Neural progenitor cell (in vitro differentiated cells): ENCODE measurements around the gene MRPL36. TPM values are rescaled to one million over a fixed set of nuclear protein-coding genes. Genes with fewer than 3 reads are reported as not detected.

Source experiments
- DNase-seq: peaks from one replicate; pipeline ENCODE4 v3.0.0-alpha.2; 2016; ENCODE audit warnings: low spot score
- H2AFZ ChIP-seq: fragments of 200-600 bp; sonication (generic); replicated peaks from 2 replicates; pipeline ENCODE4 v1.6.1; 2016; ENCODE audit warnings: antibody characterized with exemption
- H3F3A ChIP-seq: fragments of 200-600 bp; sonication (generic); 2 replicates; pipeline ENCODE4 v1.6.1; 2016; ENCODE audit warnings: antibody characterized with exemption, low read depth
- H3K27ac ChIP-seq: fragments of 200-600 bp; sonication (generic); 2 replicates; pipeline ENCODE4 v1.5.1; 2016; ENCODE audit warnings: mild to moderate bottlenecking
- H3K27me3 ChIP-seq: fragments of 200-600 bp; sonication (generic); 2 replicates; pipeline ENCODE4 v1.6.1; 2016; ENCODE audit warnings: mild to moderate bottlenecking, moderate library complexity
- H3K36me3 ChIP-seq: fragments of 200-600 bp; sonication (generic); 2 replicates; pipeline ENCODE4 v1.5.1; 2016
- H3K4me1 ChIP-seq: fragments of 200-600 bp; sonication (generic); 2 replicates; pipeline ENCODE4 v1.6.1; 2016; ENCODE audit warnings: mixed run types
- H3K4me2 ChIP-seq: fragments of 200-600 bp; sonication (generic); 2 replicates; pipeline ENCODE4 v1.6.1; 2016
- H3K4me3 ChIP-seq: fragments of 200-600 bp; sonication (generic); 2 replicates; pipeline ENCODE4 v1.5.1; 2016
- H3K79me2 ChIP-seq: fragments of 200-600 bp; sonication (generic); 2 replicates; pipeline ENCODE4 v1.6.1; 2016; ENCODE audit warnings: low read depth
- H3K9ac ChIP-seq: fragments of 200-600 bp; sonication (generic); 2 replicates; pipeline ENCODE4 v1.6.1; 2016
- H3K9me3 ChIP-seq: fragments of 200-600 bp; sonication (generic); 2 replicates; pipeline ENCODE4 v1.5.1; 2016; ENCODE audit warnings: low read depth
- H4K20me1 ChIP-seq: fragments of 200-600 bp; sonication (generic); 2 replicates; pipeline ENCODE4 v1.6.1; 2016; ENCODE audit warnings: low read depth
- H3K27ac Mint-ChIP-seq: 3 replicates; pipeline ENCODE4 v1.8.0; 2021; ENCODE audit warnings: mixed read lengths
- H3K27me3 Mint-ChIP-seq: 2 replicates; pipeline ENCODE4 v1.8.0; 2022; ENCODE audit warnings: low read depth, mild to moderate bottlenecking, inconsistent platforms, moderate library complexity, mixed read lengths; ENCODE audit not compliant: insufficient read depth
- H3K36me3 Mint-ChIP-seq: 3 replicates; pipeline ENCODE4 v1.8.0; 2021; ENCODE audit warnings: mixed read lengths
- H3K4me1 Mint-ChIP-seq: 3 replicates; pipeline ENCODE4 v1.8.0; 2021; ENCODE audit warnings: mixed read lengths
- H3K4me3 Mint-ChIP-seq: 3 replicates; pipeline ENCODE4 v1.8.0; 2021; ENCODE audit warnings: mild to moderate bottlenecking, moderate library complexity, mixed read lengths
- H3K9me3 Mint-ChIP-seq: 3 replicates; pipeline ENCODE4 v1.8.0; 2020; ENCODE audit warnings: mixed read lengths
- CTCF ChIP-seq: fragments of 200-600 bp; sonication (generic); IDR thresholded peaks from 2 replicates; pipeline ENCODE4 v1.5.1; 2017; ENCODE audit warnings: antibody characterized with exemption, mild to moderate bottlenecking
- EZH2 ChIP-seq: fragments of 200-600 bp; sonication (generic); IDR thresholded peaks from 2 replicates; pipeline ENCODE4 v1.6.1; 2017; ENCODE audit warnings: antibody characterized with exemption, mild to moderate bottlenecking, moderate library complexity
- EZH2phosphoT487 ChIP-seq: fragments of 200-600 bp; sonication (generic); IDR thresholded peaks from 2 replicates; pipeline ENCODE4 v1.6.1; 2017; ENCODE audit warnings: antibody characterized with exemption
- total RNA-seq: library from RNA; depleted of rRNA; stranded (reverse); fragments of >200 nt; gene quantifications from 2 replicates; pipeline ENCODE4 v1.2.3, GENCODE V29; 2015; ENCODE audit warnings: low replicate concordance

MRPL36 gene
- total RNA-seq, 1 donor from 2014 or later, result 22.2 TPM

GRCh38 chr5:1749346-1750124 is 50.1 kb downstream of the MRPL36 start:
- no peak for TF ChIP-seq EZH2
- no peak for TF ChIP-seq CTCF
- no peak for TF ChIP-seq EZH2phosphoT487

GRCh38 chr5:1748845-1749244 is 50.8 kb downstream of the MRPL36 start:
- H3K4me3 ChIP-seq, result no peak overlapping the region
- Mint-ChIP-seq H3K4me3 (no peak overlapping the region), H3K27ac (no peak overlapping the region), H3K9me3 (no peaks in the 10 kb centered on the region), H3K36me3 (no peaks in the 10 kb centered on the region), H3K27me3 (peaks cover 9% of the 10 kb centered on the region), H3K4me1 (no peaks in the 10 kb centered on the region)
- H3K27ac ChIP-seq, result no peak overlapping the region
- no peaks in the 10 kb centered on the region for H3K4me1 ChIP-seq
- no peaks in the 10 kb centered on the region for H3K9me3 ChIP-seq
- H3K9ac ChIP-seq, result no peak overlapping the region
- H4K20me1 ChIP-seq, result no peaks in the 10 kb centered on the region
- DNase-seq, result no peak
- no peak overlapping the region for H2AFZ ChIP-seq
- no peaks in the 10 kb centered on the region for H3K36me3 ChIP-seq
- no peaks in the 10 kb centered on the region for H3F3A ChIP-seq
- no peaks in the 10 kb centered on the region for H3K27me3 ChIP-seq
- TF ChIP-seq CTCF, result no peak
- no peak for TF ChIP-seq EZH2phosphoT487
- no peak for TF ChIP-seq EZH2
- H3K79me2 ChIP-seq, result no peaks in the 10 kb centered on the region
- no peak overlapping the region for H3K4me2 ChIP-seq

More at GRCh38 chr5:1749346-1750124, 50.1 kb downstream of the MRPL36 start:
- no peak overlapping the region for H3K27ac ChIP-seq
- Mint-ChIP-seq H3K27me3 (peaks cover 11% of the 10 kb centered on the region), H3K27ac (no peak overlapping the region), H3K4me3 (no peak overlapping the region), H3K9me3 (no peaks in the 10 kb centered on the region), H3K36me3 (no peaks in the 10 kb centered on the region), H3K4me1 (no peaks in the 10 kb centered on the region)
- H3K9ac ChIP-seq, result no peak overlapping the region
- DNase-seq, result no peak
- H3K4me2 ChIP-seq, result no peak overlapping the region
- no peaks in the 10 kb centered on the region for H3K36me3 ChIP-seq
- H3K79me2 ChIP-seq, result no peaks in the 10 kb centered on the region
- no peaks in the 10 kb centered on the region for H3K4me1 ChIP-seq
- H4K20me1 ChIP-seq, result no peaks in the 10 kb centered on the region
- no peak overlapping the region for H3K4me3 ChIP-seq
- no peaks in the 10 kb centered on the region for H3F3A ChIP-seq
- no peaks in the 10 kb centered on the region for H3K9me3 ChIP-seq
- H2AFZ ChIP-seq, result no peak overlapping the region
- no peaks in the 10 kb centered on the region for H3K27me3 ChIP-seq

Other genes with a start within 250 kb of the MRPL36 start
- 54.2 TPM in 2 replicates for gene NDUFS6, start 1.6 kb upstream of the MRPL36 start, total RNA-seq
- gene IRX4, start 83.1 kb upstream of the MRPL36 start, total RNA-seq, result not detected in 2 replicates